HUDEP-2 (cell line): ENCODE measurements around the gene DTHD1.

Source experiments
- DNase-seq, 76 experiments: peaks; one replicate each; lab custom pipeline; 2025; ENCODE audit not compliant: unreplicated experiment in 76 of 76; lab: John Stamatoyannopoulos, UW

Gene DTHD1

GRCh38 chr4:36338973-36339372 lies 57.6 kb downstream of the DTHD1 start:
- DNase-seq, result no peak

DNA sequence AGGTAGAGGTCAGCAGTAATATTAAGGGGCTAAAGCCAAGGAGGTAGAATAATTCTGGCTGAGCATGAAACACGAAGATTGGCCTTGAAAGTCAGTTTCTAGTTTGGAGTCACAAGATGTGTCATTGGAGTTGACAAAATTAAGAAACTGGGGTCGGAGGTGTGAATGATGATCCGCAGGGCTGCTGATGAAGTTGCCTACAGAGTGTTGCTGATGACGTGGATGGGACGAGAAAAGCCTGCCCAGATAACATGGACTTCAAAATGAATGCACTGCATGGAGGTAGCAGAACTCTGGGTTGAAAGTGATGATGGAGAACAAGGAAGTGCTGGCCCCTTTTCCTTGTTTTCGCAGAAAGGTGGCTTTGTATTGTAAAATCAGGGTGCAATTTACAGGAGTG lies 60.5 kb downstream of the DTHD1 start:
- DNase-seq, result no peak

GRCh38 chr4:36343501-36344175 lies 62.2 kb downstream of the DTHD1 start:
- no peak for DNase-seq

- no peak for DNase-seq
Measured at GRCh38 chr4:36348403-36348938, 67.1 kb downstream of the DTHD1 start.

GRCh38 chr4:36349938-36350549 lies 68.6 kb downstream of the DTHD1 start:
- DNase-seq, result peak in 1 of 76 experiments; percentile 1

- peak in 30 of 76 experiments; percentile 0 to 30 (median 2) for DNase-seq
Measured at GRCh38 chr4:36351082-36351666, 69.8 kb downstream of the DTHD1 start.

- no peak for DNase-seq
Measured at GRCh38 chr4:36353998-36354397, 72.6 kb downstream of the DTHD1 start.

DNA sequence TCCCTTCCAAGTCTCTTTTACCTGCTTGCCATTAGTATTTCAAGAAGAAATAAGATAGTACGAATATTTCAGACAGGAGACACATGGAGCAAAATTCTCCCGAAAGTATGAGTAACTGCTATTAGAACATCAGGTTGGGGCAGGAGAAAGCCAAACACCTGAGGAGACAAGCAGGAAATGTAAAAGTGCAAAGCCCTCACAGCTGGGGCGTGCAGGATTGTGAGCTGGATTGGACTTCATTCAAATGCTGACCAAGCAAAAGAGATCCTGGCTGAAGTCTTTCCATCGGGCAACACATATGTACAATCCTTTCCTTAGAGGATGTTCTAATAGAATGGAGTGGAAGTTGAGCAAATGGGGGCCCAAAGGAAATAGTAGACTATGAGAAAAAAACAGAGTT lies 76.8 kb downstream of the DTHD1 start:
- DNase-seq, result no peak

- DNase-seq, result no peak
Measured at GRCh38 chr4:36360755-36361154, 79.3 kb downstream of the DTHD1 start.

- DNase-seq, result no peak
Measured at GRCh38 chr4:36363024-36363423, 81.6 kb downstream of the DTHD1 start.

DNA sequence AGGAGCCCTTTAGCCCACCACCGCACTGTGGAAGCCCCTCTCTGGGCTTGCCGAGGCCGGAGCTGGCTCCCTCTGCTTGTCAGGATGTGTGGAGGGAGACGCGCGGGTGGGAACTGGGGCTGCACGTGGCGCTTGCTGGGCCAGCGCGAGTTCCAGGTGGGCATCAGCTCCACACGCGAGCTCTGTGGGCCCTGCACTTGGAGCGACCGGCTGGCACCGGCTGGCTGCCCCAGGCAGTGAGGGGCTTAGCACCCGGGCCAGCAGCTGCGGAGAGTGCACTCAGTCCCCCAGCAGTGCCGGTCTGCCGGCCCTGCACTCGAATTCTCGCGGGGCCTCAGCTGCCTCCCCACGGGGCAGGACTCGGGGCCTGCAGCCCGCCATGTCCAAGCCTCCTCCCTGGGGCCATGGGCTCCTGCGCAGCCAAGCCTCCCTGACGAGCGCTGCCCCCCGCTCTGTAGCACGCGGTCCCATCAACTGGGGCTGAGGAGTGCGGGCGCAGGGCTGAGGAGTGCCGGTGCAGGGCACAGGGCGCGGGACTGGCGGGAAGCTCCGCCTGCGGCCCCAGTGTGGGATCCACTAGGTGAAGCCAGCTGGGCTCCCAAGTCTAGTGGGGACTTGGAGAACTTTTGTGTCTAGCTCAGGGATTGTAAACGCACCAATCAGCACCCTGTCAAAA lies 93.6 kb downstream of the DTHD1 start:
- no peak for DNase-seq

- no peak for DNase-seq
Measured at GRCh38 chr4:36385951-36386571, 104.6 kb downstream of the DTHD1 start.

GRCh38 chr4:36386691-36387090 lies 105.3 kb downstream of the DTHD1 start:
- no peak for DNase-seq

- DNase-seq, result no peak
Measured at GRCh38 chr4:36388710-36389109, 107.3 kb downstream of the DTHD1 start.

GRCh38 chr4:36391411-36391810 lies 110.0 kb downstream of the DTHD1 start:
- no peak for DNase-seq

DNA sequence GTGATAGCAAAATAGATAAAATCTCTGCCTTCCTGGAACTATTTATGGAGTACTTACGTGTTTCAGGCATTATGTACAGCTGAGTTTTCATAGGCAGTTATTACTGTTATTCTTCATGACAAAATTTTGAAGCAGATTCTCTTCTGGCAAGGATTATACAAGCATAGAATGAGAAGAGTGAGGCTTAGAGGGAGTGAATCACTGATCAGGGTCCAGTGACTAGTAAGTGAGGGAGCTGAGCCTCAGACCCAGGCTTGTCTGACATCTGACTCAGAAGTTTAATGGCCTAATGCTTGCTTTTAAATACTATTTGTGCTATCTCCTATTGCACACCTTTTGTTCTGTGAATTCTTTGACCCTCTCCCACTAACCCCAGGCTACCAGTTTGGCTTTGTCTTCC lies 110.6 kb downstream of the DTHD1 start:
- DNase-seq, result no peak

DNA sequence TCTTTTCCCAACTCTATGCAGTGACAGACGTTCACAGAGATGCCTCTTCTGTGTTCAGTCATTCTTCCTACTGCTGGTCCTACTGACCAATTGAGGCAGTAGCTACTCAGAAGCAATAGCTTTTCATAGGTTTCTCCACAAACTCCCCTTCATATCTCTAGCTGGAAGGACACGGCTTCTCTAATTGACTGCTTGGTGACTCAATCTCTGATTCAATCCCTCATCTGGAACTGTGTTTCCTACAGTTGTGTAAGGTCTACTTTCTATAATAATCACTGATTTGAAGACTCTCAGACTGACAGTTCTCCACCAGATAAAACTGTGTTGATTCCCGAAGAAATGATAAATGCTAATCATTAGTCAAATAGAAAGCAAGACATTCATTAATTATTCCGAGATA lies 111.5 kb downstream of the DTHD1 start:
- DNase-seq, result no peak
